Stimulated activated CD4-positive, alpha-beta T cell treated with anti-CD3 and anti-CD28 coated beads, TNF-alpha, amount 100 ng/mL, for 1 hour (primary cell): ENCODE measurements around the gene LTBP1.
"Not testable (repeated sequence)": the region's sequence is repeated elsewhere in the genome, so short reads cannot be mapped to it uniquely, and the experiment has no call there.

Experiments used
- DNase-seq, 3 donors: peaks; one replicate each; pipeline ENCODE4 v3.0.0-alpha.2; 2020; ENCODE audit warnings: low read depth in 3 of 3, low spot score in 1 of 3

The LTBP1 gene

DNA sequence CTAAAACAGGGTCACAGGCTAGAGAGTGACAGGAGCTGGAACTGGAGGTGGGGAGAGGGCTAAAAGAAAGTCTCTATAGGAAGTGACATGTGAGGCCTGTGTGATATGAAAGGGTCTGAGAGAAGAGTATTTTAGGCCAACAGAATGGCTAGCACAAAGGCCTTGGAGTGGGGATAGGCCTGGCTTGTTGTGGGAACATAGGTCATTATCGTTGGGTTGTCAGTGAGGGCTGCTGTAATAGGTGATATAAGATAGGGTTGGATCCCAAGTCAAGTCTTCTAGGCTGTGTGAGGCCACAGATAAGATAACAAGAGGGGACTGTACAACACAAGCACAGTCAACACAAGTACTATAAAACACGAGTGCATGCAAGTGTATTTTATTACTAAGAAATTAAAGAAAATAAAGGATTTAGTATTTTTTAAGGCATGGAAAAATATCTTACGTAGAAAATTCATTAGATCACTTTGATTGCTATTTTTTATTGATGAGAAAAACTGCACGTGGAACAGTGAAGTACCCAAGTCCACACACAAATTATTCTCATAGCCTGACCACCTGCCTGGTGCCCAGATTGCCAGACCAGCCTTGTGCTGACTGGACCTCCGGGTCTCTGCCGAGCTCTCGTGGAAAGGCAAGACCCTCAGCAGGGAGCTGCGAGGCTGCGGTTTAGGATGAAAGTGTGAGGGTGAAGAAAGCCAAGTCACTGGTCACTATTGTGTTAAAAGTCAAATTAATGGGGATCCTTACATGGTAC lies 14.1 kb downstream of the LTBP1 start:
- no peak for DNase-seq

DNA sequence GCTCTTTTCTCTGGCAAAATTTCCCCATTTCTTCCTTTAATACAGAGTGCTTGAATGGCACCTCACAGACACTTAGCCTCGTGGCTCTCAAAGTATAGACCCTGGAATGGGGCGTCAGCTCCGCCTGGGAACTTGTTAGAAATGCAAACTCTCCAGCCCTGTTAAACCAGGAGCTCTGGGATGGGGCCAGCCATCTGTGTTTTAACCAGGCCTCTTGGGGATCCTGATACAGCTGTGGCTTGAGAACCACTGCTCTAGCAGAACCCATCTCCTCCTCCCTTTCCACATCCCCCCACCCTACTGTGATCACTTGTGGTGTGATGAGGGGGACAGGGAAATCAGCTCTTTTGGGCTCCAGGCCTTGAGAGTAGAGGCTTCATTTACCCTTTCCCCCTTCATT lies 15.9 kb downstream of the LTBP1 start:
- no peak for DNase-seq

DNA sequence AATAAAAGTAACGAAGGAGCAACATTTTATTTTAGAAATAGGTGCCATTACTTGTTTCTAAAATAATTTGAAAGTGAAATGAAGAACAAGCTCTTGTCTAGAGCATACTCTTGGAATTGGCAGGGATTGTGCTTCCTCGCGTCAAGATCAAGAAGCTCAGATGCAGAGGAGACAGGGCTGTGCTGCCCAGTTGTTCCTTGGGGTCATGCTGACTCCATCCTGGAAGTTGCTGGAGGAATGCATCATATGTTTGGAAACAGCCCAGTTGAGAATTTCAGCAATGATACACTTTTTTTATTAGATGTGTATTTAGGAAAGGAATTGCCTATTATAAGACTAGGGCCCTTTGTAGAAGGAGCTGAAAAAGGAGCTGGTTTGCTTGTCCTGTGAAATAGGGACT lies 17.2 kb downstream of the LTBP1 start:
- DNase-seq: no peak

DNA sequence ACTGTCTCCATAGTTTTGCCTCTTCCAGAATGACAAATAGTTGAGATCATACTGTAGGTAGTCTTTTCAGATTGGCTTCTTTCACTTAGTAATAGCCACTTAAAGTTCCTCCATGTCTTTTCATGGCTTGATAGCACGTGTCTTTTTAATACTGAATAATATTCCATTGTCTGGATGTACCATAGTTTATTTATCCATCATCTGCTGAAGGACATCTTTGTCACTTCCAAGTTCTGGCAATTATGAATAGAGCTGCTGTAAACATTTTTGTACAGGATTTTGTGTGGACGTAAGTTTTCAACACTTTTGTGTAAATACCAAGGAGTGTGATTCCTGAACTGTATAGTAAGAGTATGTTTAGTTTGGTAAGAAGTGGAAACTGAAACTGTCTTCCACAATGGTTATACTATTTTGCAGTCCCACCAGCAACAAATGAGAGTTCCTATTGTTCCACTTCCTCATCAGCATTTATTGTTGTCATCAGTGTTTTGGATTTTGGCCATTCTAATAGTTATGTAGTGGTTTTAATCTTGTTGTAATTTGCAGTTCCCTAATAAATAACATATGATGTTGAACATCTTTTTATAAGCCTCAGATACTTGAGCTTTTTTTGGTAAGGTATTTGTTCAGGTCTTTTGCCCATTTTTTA lies 18.9 kb downstream of the LTBP1 start:
- DNase-seq: no peak

DNA sequence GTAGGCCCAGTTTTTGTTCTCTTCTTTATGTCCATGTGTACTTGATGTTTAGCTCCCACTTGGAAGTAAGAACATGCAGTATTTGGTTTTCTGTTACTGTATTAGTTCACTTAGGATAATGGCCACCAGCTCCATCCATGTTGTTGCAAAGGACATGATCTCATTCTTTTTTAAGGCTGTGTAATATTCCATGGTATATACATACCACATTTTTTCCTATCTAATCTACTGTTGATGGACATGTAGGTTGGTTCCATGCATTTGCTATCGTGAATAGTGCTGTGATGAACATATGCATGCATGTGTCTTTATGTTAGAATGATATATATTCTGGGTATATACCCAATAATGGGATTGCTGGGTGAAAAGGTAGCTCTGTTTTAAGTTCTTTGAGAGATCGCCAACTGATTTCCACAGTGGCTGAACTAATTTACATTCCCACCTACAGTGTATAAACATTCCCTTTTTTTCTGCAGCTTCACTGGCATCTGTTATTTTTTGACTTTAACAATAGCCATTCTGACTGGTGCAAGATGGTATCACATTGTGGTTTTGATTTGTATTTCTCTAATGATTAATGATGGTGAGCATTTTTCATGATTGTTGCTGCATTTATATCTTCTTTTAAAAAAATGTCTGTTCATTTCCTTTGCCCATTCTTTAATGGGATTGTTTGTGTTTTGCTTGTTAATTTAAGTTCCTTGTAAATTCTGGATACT lies 22.9 kb downstream of the LTBP1 start:
- DNase-seq: no peak

DNA sequence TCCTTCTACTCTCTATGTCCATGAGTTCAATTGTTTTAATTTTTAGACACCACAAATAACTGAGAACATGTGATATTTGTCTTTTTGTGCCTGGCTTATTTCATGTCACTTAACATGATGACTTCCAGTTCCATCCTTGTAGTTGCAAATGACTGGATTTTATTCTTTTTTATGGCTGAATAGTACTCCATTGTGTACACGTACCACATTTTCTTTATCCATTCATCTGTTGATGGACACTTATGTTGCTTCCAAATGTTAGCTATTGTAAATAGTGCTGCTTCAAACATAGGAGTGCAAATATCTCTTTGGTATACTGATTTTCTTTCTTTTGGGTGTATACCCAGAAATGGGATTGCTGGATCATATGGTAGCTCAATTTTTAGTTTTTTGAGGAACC lies 27.0 kb downstream of the LTBP1 start:
- not testable (repeated sequence) for DNase-seq

DNA sequence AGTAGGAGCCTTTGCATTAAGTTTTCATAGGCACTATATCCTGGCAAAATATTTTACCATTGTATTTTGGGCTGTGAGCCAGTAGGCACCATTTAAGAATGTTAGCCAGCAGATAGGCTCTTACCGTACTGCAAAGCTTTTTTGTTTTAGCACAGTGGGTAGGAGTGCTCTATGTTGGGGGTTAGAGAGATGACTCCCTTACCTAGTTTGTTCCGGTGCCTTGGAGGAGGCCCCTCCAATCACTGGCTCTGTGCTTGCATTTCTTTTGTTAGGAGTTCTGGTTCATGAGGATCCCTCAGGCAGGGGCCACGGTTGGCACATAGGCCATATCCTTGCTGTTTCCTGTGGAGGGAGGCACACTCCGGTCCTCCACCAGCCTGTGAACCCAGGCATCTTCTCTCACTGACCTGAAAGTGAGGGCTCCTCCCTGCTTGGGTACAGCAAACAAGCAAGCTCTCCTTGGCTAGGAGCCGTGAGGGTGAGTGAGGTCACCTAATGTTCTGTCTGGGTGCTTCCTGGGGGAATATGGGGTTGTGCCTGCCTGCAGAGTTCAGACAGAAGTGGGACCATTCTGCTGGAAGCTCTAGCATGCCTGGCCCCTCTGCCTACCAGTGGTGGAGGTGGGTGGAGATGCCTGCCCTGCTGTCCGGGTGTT lies 29.8 kb downstream of the LTBP1 start:
- DNase-seq: no peak

DNA sequence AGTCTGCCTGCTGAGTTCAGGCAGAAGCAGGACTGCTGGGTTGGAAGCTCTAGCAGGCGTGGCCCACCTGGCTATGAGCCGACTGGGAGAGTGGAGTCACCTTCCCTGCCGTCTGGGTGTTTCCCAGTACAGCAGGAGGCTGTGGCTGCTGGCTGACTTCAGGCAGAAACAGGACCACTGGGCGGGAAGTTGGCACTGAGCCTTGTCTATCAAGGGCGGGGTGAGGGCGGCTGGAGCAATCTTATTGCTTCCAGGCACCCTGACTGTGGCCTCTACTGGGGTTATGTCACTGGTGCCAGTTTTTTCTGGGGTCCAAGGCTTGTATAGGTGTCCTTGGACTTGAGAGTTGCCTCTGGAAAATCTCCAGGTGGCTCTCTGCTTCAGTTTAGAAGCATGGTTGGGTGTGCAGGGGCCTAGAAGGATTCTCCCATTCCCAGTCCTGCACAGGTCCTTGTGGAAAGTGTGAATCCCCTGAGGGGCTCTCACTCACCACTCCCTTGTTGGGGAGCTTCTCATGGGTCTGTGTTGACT lies 30.5 kb downstream of the LTBP1 start:
- DNase-seq: no peak

DNA sequence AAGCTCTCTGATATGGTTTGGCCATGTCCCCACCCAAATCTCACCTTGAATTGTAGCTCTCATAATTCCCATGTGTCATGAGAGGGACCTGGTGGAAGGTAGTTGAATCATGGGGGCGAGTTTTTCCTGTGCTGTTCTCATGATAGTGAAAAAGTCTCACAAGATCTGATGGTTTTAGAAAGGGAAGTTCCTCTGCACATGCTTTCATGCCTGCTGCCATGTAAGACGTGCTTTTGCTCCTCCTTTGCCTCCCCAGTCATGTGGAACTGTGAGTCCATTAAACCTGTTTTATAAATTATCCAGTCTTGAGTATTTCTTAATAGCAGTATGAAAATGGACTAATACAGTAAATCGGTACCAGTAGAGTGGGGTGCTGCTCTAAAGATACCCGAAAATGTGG lies 34.9 kb downstream of the LTBP1 start:
- DNase-seq: no peak

DNA sequence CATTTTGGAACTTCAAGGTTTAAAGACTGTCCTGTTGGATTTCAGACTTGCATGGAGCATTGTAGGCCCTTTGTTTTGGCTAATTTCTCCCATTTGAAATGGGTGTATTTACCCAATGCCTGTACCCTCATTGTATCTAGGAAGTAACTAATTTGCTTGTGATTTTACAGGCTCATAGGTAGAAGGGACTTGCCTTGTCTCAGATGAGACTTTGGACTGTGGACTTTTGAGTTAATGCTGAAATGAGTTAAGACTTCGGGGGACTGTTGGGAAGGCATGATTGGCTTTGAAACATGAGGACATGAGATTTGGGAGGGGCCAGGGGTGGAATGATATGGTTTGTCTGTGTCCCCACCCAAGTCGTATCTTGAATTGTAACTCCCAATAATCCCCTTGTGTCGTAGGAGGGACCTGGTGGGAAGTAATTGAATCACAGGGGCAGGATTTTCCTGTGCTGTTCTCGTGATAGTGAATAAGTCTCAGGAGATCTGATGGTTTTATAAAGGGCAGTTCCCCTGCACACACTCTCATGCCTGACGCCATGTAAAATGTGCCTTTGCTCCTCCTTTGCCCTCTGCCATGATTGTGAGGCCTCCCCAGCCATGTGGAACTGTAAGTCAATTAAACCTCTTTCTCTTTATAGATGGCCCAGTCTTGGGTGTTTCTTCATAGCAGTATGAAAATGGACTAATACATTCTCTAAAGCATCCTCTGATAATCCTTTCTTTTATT lies 36.6 kb downstream of the LTBP1 start:
- DNase-seq: not testable (repeated sequence)

DNA sequence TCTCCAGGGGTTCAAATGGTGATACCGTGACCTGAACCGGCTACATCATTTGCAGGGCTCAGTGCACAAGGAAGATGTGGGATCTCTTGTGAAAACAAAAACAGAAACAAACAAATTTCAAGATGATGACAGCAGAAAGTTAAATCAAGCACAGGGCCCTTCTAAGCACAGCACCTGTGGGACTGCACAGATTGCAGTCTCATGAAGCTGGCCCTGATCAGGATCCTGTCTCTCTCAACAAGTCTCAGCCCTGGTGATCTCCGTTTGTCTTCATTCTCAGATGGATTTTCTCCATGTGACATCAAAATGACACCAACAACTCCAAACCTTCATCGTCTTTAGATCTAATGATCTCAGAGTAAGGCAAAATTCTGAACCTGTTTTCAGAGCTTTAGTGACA lies 39.7 kb downstream of the LTBP1 start:
- DNase-seq: no peak

DNA sequence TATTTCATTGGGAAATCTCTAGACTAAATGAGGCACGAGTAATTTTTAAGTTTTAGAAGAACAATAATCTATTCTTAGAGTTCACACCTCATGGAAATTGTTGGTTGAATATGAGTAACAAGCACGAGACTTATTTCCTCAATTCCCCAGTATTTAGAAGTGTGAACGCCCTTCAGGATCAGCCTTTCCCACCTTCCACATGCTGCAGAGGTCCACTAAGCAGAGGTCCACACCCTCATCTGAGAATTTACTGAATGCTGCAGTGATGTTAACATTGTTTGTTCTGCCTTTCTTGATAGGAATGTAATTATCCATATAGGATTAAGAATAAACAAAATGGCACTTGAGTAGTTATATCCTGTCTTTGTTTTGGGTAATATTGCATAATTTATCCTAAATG lies 41.8 kb downstream of the LTBP1 start:
- DNase-seq: no peak

DNA sequence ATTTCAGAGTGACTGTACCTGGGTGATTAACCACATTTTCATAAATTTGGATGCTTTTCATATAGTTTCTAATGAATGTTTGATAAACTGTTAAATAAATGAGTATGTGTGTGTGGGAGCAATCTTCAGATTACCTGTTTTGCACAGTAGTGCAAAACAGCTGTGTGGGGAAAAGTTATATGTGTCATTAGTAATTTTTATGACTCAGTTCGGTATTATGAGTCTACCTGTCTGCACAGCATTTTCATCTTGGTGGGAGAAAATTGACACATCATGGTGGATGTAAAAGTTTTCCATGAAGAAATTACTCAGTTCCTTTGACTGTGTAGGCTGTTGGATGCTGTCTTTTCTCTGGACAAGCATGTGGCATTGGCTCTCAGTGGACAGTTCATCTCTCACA lies 43.8 kb downstream of the LTBP1 start:
- no peak for DNase-seq

DNA sequence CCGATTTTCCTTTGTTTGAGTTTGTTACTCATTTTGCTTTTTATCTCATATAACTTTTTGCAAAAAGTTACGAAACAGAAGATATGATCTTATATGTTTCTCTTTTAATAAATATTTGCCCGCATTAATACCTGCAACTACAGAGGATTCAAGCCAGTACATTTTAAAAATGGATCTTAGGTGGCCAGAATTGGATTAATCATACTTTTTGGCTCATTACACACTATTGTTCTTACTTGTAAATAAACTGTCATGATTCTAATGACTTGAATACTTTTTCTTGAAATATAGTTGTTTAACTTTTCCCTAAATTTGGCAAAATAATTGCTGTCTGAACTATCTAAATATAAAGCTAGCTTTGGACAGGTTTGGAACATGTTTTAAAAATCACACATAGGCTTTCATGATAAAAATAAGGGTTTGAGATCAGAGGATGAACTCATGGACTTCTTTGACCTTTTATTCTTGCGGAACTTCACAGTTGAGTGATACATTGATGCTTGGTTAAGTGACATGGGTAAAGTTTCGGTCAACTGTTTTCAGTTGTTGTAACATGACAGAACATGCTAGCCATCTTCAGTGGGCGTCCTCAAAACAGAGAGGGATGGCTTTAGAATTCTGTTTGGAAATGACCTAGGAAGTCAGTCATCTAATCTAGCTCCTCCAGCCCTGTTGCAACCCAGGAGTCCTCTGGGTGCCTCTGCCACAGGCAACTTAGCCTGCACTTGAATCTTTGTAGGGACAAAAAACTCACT lies 44.5 kb downstream of the LTBP1 start:
- no peak for DNase-seq

DNA sequence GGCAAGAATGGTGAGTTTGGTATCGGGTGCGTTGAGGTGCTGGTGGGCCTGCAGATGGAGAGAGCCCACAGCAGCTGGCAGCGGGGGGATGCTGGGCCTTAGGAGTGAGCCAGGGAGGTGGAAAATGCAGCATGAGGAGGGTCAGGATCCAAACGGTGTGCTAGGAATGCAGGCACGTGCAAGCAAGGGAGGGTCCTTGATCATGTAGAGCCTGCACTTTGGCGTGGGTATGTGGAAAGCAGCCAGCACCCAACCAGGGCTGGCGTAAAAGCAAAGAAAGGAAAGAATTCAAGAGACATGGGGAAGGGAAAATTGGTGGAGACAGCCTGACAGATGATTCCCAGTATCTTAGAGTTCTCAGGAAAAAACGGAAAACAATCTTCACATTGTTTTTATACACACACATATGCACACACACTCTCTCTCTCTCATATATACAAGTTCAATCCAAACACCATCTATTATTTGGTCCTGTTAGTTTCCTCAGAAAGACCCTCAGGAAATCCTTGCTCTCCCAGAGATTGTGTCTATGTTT lies 46.3 kb downstream of the LTBP1 start:
- DNase-seq: no peak

DNA sequence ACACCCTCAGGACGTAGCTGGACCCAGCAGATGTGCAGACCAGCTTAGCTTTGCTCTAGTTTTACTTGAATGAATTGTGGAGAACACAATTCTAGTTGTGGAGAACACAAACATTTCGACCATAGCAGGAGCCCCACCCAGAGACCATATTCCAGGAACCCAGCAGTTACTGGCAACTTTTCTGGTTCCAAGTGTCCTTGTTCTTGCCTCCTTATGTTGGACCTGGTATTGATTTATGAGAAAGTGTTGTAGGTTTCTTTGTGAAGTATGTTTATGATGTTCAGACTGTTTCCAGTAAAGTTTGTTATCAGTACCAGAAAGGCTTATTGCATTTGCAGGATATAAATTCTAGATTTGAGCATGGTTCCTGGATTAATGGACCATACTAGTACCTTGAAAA lies 51.0 kb downstream of the LTBP1 start:
- DNase-seq: no peak

DNA sequence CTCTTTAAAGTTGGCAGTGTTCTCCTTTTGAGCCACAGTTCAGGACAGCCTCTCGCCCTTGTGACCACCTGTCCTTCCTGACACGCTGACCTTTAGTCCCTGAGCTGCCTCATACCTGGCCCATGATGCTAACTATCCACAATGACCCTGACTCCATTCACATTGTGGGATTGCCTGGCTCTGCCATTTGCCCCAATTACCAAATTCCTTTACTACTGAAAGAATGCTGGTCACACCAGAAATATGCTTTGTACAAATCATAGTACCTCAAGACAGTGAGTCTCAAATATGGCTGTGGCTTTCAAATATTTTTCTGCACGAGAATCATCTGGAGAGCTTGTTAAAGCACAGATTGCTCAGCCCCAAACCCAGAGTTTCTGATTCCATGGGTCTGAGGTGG lies 54.2 kb downstream of the LTBP1 start:
- DNase-seq: no peak

DNA sequence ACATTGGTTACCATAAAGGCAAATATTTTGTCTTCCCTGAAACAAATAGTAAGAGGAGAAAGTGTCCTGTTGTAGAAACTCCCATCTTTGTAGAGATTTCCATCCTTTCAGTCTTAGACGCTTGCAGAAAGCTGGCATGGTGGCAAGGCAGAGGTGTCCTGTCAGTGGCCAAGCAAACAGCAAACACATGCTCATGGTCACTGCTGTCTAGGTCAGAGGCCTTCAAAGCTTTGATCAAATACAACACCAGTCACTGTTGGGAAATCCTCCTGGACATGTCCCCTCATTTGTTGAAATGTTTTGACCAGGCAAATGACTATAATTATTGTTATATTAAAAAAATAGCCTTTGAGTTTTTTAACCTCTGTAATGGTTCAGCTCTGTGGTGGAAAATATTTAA lies 55.1 kb downstream of the LTBP1 start:
- DNase-seq: no peak

DNA sequence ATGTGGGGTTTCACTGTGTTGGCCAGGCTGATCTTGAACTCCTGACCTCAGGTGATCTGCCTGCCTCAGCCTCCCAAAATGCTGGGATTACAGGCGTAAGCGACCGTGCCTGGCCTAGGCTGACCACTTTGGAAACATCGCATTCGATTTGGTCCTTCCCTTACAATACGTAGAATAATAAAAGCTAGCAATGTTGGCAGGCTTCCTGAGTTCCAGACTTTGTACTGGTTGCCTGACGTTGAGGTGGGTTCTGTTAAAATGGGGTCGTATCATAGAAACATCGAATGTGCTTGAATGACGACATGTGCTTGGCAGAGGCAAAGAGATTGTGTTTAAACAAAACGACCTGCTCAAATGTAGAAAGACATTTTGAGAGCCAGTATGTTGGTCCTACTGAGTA lies 56.1 kb downstream of the LTBP1 start:
- DNase-seq: no peak

DNA sequence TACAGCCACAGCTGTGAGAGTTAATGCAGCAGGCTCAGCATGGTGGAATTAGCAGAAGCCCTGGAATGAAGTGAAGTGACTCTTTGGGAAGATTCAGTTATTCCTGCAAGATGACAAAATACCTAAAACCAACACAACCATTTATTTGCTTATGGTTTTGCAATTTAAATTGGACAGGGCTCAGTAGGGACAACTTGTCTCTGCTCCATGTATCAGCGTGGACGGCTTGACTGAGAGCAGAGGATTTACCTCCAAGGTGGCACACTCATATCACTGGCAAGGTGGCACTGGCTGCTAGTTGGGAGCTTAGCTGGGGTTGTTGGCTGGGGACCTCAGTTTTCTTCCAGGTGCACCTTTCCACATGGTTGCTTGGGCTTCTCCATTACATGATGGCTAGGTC lies 58.3 kb downstream of the LTBP1 start:
- no peak for DNase-seq
